Measurements from ENCODE around the gene TRMT2B. TPM values are rescaled to one million over a fixed set of nuclear protein-coding genes. Genes with fewer than 3 reads are reported as not detected.

The TRMT2B gene
- polyA plus RNA-seq, 3 donors, result 10.5 to 13.3 (median 13.0) TPM

DNA sequence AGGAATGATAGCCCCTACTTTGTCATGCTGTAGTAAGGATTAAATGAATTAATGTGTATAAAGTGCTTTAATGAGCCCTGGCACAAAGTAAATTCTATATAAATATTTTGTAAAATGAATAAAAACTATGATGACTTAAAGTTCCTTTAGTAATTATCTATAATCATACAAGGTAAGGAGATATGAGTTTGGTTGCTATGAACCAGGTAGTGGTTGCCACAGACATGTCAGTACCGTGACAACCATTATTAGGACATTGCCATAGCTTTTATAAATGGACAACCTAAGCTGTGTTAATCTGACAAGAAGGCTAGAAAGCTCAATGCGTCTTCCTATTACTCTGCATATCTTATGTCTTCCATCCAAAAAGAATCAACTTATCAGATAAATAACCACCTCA, 82.5 kb downstream of the TRMT2B start, which contains the start of gene ARL13A:
Gene ARL13A (plus strand): TSS at position 301 of the 400 bp plus-strand sequence. CDS start 3,982 bp downstream, outside the sequence.
- WGBS (ENCODE audit: insufficient coverage), result no CpG with 5 or more reads among the region's 2 CpGs
- intact Hi-C loops (cut with micrococcal nuclease), result no loop called here
- TF ChIP-seq, protein P1, sequence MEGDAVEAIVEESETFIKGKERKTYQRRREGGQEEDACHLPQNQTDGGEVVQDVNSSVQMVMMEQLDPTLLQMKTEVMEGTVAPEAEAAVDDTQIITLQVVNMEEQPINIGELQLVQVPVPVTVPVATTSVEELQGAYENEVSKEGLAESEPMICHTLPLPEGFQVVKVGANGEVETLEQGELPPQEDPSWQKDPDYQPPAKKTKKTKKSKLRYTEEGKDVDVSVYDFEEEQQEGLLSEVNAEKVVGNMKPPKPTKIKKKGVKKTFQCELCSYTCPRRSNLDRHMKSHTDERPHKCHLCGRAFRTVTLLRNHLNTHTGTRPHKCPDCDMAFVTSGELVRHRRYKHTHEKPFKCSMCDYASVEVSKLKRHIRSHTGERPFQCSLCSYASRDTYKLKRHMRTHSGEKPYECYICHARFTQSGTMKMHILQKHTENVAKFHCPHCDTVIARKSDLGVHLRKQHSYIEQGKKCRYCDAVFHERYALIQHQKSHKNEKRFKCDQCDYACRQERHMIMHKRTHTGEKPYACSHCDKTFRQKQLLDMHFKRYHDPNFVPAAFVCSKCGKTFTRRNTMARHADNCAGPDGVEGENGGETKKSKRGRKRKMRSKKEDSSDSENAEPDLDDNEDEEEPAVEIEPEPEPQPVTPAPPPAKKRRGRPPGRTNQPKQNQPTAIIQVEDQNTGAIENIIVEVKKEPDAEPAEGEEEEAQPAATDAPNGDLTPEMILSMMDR (IDR thresholded peaks at IDR 0.05), result no peak
- Histone ChIP-seq H2AFZ (ENCODE audit: insufficient read depth, low read depth, low read length, poor library complexity, severe bottlenecking) (no peak within 1 kb of the TSS), H3K36me3 (replicated peaks in 1 of 2; ENCODE audit: control insufficient read depth in 1 of 2, insufficient read depth in 2 of 2, low read length in 2 of 2) (no peaks in the 10 kb centered on the region), H3K4me1 (ENCODE audit: control insufficient read depth in 1 of 2, insufficient read depth in 2 of 2, low read length in 2 of 2) (no peaks in the 10 kb centered on the region), H3K9ac (ENCODE audit: insufficient read depth, low read length, poor library complexity, severe bottlenecking) (no peak within 1 kb of the TSS), H3K79me2 (ENCODE audit: insufficient read depth, low read length) (no peaks in the 10 kb centered on the region), H3K4me3 (replicated peaks in 1 of 3; ENCODE audit: low read depth in 2 of 3, low read length in 3 of 3) (no peak within 1 kb of the TSS), H3K27ac (ENCODE audit: low read depth in 1 of 2, low read length in 2 of 2) (no peak within 1 kb of the TSS), H3K9me3 (replicated peaks in 1 of 2; ENCODE audit: control insufficient read depth in 1 of 2, insufficient read depth in 1 of 2, low read length in 2 of 2) (no peaks in the 10 kb centered on the region), H4K20me1 (ENCODE audit: insufficient read depth, low read length) (no peaks in the 10 kb centered on the region), H3K4me2 (replicated peaks; ENCODE audit: extremely low read depth, low read length, poor library complexity, severe bottlenecking) (no peak within 1 kb of the TSS), H3K27me3 (ENCODE audit: control insufficient read depth in 2 of 2, insufficient read depth in 2 of 2, low read length in 2 of 2) (no peaks in the 10 kb centered on the region)
- Mint-ChIP-seq H3K27ac (no peak within 1 kb of the TSS), H3K36me3 (no peaks in the 10 kb centered on the region), H3K9me3 (peaks cover 0 to 4% (median 0%) of the 10 kb centered on the region in 7 donors), H3K4me1 (no peaks in the 10 kb centered on the region), H3K27me3 (ENCODE audit: low read depth in 3 of 3) (no peaks in the 10 kb centered on the region), H3K4me3 (no peak within 1 kb of the TSS)
- DNase-seq, result no peak

DNA sequence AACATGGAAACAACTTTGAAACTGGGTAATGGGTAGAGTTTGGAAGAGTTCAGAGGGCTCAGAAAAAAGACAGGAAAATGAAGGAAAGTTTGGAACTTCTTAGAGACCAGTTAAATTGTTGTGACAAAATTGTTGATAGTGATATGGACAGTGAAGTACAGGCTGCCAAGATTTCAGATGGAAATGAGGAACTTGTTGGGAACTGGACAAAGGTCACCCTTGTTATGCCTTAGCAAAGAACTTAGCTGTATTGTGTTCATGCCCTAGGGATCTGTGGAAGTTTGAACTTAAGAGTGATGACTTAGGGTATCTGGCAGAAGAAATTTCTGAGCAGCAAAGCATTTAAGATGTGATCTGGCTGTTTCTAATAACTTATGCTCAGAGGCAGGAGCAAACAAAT, 87.5 kb downstream of the TRMT2B start:
- no peaks in the 10 kb centered on the region for H3K79me2 ChIP-seq (ENCODE audit: insufficient read depth, low read length)
- no peaks in the 10 kb centered on the region for H3K27me3 Mint-ChIP-seq (ENCODE audit: low read depth in 3 of 3)
- peaks cover 0 to 9% (median 0%) of the 10 kb centered on the region in 7 donors for H3K9me3 Mint-ChIP-seq
- no peaks in the 10 kb centered on the region for H3K9me3 ChIP-seq (replicated peaks in 1 of 2; ENCODE audit: control insufficient read depth in 1 of 2, insufficient read depth in 1 of 2, low read length in 2 of 2)
- intact Hi-C loops (cut with micrococcal nuclease), result no loop called here
- no peak overlapping the region for H2AFZ ChIP-seq (ENCODE audit: insufficient read depth, low read depth, low read length, poor library complexity, severe bottlenecking)
- H3K4me3 Mint-ChIP-seq, result no peak overlapping the region
- no peaks in the 10 kb centered on the region for H3K4me1 Mint-ChIP-seq
- H3K4me2 ChIP-seq (replicated peaks; ENCODE audit: extremely low read depth, low read length, poor library complexity, severe bottlenecking), result no peak overlapping the region
- H3K36me3 Mint-ChIP-seq, result no peaks in the 10 kb centered on the region
- TF ChIP-seq, protein P1 (IDR thresholded peaks at IDR 0.05), result no peak
- DNase-seq, result no peak
- H3K9ac ChIP-seq (ENCODE audit: insufficient read depth, low read length, poor library complexity, severe bottlenecking), result no peak overlapping the region
- no peak overlapping the region for H3K27ac Mint-ChIP-seq
- no peaks in the 10 kb centered on the region for H3K4me1 ChIP-seq (ENCODE audit: control insufficient read depth in 1 of 2, insufficient read depth in 2 of 2, low read length in 2 of 2)
- no peaks in the 10 kb centered on the region for H3K36me3 ChIP-seq (replicated peaks in 1 of 2; ENCODE audit: control insufficient read depth in 1 of 2, insufficient read depth in 2 of 2, low read length in 2 of 2)
- no peak overlapping the region for H3K27ac ChIP-seq (ENCODE audit: low read depth in 1 of 2, low read length in 2 of 2)
- no peaks in the 10 kb centered on the region for H3K27me3 ChIP-seq (ENCODE audit: control insufficient read depth in 2 of 2, insufficient read depth in 2 of 2, low read length in 2 of 2)
- H4K20me1 ChIP-seq (ENCODE audit: insufficient read depth, low read length), result no peaks in the 10 kb centered on the region
- no peak overlapping the region for H3K4me3 ChIP-seq (replicated peaks in 1 of 3; ENCODE audit: low read depth in 2 of 3, low read length in 3 of 3)

All from CD14-positive monocyte (primary cell).